ENCODE measurements around the gene PLCB3.

DNA sequence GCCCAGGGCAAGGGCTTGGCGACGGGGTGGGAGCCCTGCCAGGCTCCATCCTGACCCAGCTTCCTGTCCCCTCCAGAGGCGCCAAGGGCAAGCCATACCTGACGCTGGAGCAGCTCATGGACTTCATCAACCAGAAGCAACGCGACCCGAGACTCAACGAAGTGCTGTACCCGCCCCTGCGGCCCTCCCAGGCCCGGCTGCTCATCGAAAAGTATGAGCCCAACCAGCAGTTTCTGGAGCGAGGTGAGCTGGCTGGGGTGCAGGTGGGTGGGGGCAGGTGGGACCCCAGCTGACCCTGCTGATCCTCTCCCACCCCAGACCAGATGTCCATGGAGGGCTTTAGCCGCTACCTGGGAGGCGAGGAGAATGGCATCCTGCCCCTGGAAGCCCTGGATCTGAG, 5.0 kb downstream of the PLCB3 start:
- TF ChIP-seq ELF4 (IDR thresholded peaks at IDR 0.05) = no peak
- TF ChIP-seq FOXM1 (IDR thresholded peaks at IDR 0.05; ENCODE audit: borderline replicate concordance) = no peak
- TF ChIP-seq, protein P1, sequence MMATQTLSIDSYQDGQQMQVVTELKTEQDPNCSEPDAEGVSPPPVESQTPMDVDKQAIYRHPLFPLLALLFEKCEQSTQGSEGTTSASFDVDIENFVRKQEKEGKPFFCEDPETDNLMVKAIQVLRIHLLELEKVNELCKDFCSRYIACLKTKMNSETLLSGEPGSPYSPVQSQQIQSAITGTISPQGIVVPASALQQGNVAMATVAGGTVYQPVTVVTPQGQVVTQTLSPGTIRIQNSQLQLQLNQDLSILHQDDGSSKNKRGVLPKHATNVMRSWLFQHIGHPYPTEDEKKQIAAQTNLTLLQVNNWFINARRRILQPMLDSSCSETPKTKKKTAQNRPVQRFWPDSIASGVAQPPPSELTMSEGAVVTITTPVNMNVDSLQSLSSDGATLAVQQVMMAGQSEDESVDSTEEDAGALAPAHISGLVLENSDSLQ (IDR thresholded peaks at IDR 0.05) = no peak
- TF ChIP-seq CTBP1 (IDR thresholded peaks at IDR 0.05; ENCODE audit: borderline replicate concordance) = no peak
- TF ChIP-seq FOXA1 (IDR thresholded peaks at IDR 0.05) = no peak
- TF ChIP-seq SUZ12 (IDR thresholded peaks at IDR 0.05) = no peak
- no peak for TF ChIP-seq FOXK2 (IDR thresholded peaks at IDR 0.05)
- TF ChIP-seq SP1 (IDR thresholded peaks at IDR 0.05) = no peak
- TF ChIP-seq LEF1 (IDR thresholded peaks at IDR 0.05; ENCODE audit: borderline replicate concordance) = no peak
- TF ChIP-seq TARDBP (IDR thresholded peaks at IDR 0.05) = no peak
